Esophagus squamous epithelium (tissue), 5 donors: Measurements from ENCODE around the gene RAB1B. TPM values are rescaled to one million over a fixed set of nuclear protein-coding genes. Genes with fewer than 3 reads are reported as not detected.
"Not testable (repeated sequence)": the region's sequence is repeated elsewhere in the genome, so short reads cannot be mapped to it uniquely, and the experiment has no call there.

Experiments
- DNase-seq: peaks from one replicate; lab custom pipeline; 2025; lab: John Stamatoyannopoulos, UW
- H3K27ac ChIP-seq, 4 donors: fragments of 200-600 bp; sonication (generic); one replicate each; pipeline ENCODE4 v1.5.1; 2016 to 2019; ENCODE audit warnings: mild to moderate bottlenecking in 1 of 4
- H3K27me3 ChIP-seq, 4 donors: fragments of 200-600 bp; sonication (generic); 1 replicate in 3 of 4; 2 replicates in 1 of 4; pipeline versions ENCODE4 v1.5.1 to v1.6.0; 2017 to 2021; ENCODE audit warnings: antibody characterized with exemption in 1 of 4
- H3K36me3 ChIP-seq, 3 donors: fragments of 200-600 bp; sonication (generic); one replicate each; pipeline ENCODE4 v1.5.1; 2016 to 2019
- H3K4me1 ChIP-seq, 3 donors: fragments of 200-600 bp; sonication (generic); one replicate each; pipeline ENCODE4 v1.5.1; 2017 to 2019
- H3K4me3 ChIP-seq, 4 donors: fragments of 200-600 bp; sonication (generic); 1 replicate in 3 of 4; 2 replicates in 1 of 4; pipeline ENCODE4 v1.5.1; 2016 to 2019; ENCODE audit warnings: mild to moderate bottlenecking in 2 of 4, moderate library complexity in 1 of 4
- H3K9me3 ChIP-seq, 3 donors: fragments of 200-600 bp; sonication (generic); one replicate each; pipeline ENCODE4 v1.5.1; 2016 to 2019
- CTCF ChIP-seq, 6 experiments: fragments of 450-650 bp in 4 of 6; fragments of 200-600 bp in 2 of 6; sonication (generic) in 2 of 6; IDR thresholded peaks; one replicate each; pipeline ENCODE4 v1.5.1; 2016 to 2019; ENCODE audit warnings: antibody characterized with exemption in 6 of 6, mild to moderate bottlenecking in 4 of 6, moderate library complexity in 4 of 6
- POLR2A ChIP-seq, 4 donors: fragments of 450-650 bp; IDR thresholded peaks; one replicate each; pipeline ENCODE4 v1.6.1; 2017; ENCODE audit warnings: antibody characterized with exemption in 4 of 4, mild to moderate bottlenecking in 4 of 4, moderate library complexity in 3 of 4
- WGBS, 2 donors: methylation state at CpG; one replicate each; pipeline ENCODE4 v1.1.5; 2018; 5-methylcytosine and 5-hydroxymethylcytosine counted together
- intact Hi-C: fragments of 100-400 bp; cut with DNase I; formaldehyde crosslinking; loops from one replicate; pipeline ENCODE4 v1.15.0; 2022
- total RNA-seq, 4 donors: library from RNA; depleted of rRNA; stranded (reverse); fragments of >200 nt; gene quantifications; one replicate each; pipeline ENCODE4 v1.1.0, GENCODE V29; 2016
- donor health status: DM: yes; HTN: yes; CAD: no.

The RAB1B gene
- total RNA-seq, 4 donors from 2014 or later, result 83.7 to 148 (median 110) TPM

GRCh38 chr11:66317322-66317722 lies 48.9 kb downstream of the RAB1B start:
- H3K4me1 ChIP-seq, result peaks cover 44 to 77% (median 56%) of the 10 kb centered on the region in 3 donors
- intact Hi-C loops, result no loop called here
- H3K36me3 ChIP-seq, result no peaks in the 10 kb centered on the region
- peaks cover 0 to 32% (median 0%) of the 10 kb centered on the region in 4 donors for H3K27me3 ChIP-seq
- WGBS, 2 donors, result 42 to 80% methylated on average over 1 to 11 of the region's 14 CpGs
- H3K9me3 ChIP-seq, result no peaks in the 10 kb centered on the region
- TF ChIP-seq CTCF (IDR thresholded peaks at IDR 0.05) (no peak), POLR2A (IDR thresholded peaks at IDR 0.05) (no peak)
- H3K27ac ChIP-seq, result peak overlapping the region; percentile 61 to 92 (median 84)
- DNase-seq, result no peak
- H3K4me3 ChIP-seq, result peak overlapping the region in 3 of 4 donors; percentile 56 to 68 (median 63)

GRCh38 chr11:66317723-66318599 lies 49.5 kb downstream of the RAB1B start:
- 15 to 18% methylated on average over 4 of the region's 16 CpGs for WGBS, 2 donors

GRCh38 chr11:66318600-66318970 lies 50.1 kb downstream of the RAB1B start:
- no peak for DNase-seq
- Histone ChIP-seq H3K9me3 (no peaks in the 10 kb centered on the region), H3K36me3 (no peaks in the 10 kb centered on the region), H3K27me3 (peaks cover 0 to 32% (median 0%) of the 10 kb centered on the region in 4 donors), H3K4me3 (no peak overlapping the region), H3K4me1 (peaks cover 37 to 65% (median 49%) of the 10 kb centered on the region in 3 donors), H3K27ac (peak overlapping the region; percentile 61 to 92 (median 84))
- TF ChIP-seq POLR2A (IDR thresholded peaks at IDR 0.05), result no peak
- TF ChIP-seq CTCF (IDR thresholded peaks at IDR 0.05), result no peak
- intact Hi-C loops, result no loop called here
- 50 to 82% methylated on average over 2 of the region's 3 CpGs for WGBS, 2 donors

More at GRCh38 chr11:66317723-66318599, 49.5 kb downstream of the RAB1B start:
- intact Hi-C loops, result no loop called here
- H3K4me1 ChIP-seq, result peaks cover 43 to 71% (median 55%) of the 10 kb centered on the region in 3 donors
- no peak for TF ChIP-seq POLR2A (IDR thresholded peaks at IDR 0.05)
- no peak for TF ChIP-seq CTCF (IDR thresholded peaks at IDR 0.05)
- no peaks in the 10 kb centered on the region for H3K36me3 ChIP-seq
- no peak for DNase-seq
- no peaks in the 10 kb centered on the region for H3K9me3 ChIP-seq
- H3K27me3 ChIP-seq, result peaks cover 0 to 32% (median 0%) of the 10 kb centered on the region in 4 donors
- H3K27ac ChIP-seq, result peak overlapping the region; percentile 61 to 92 (median 84)
- H3K4me3 ChIP-seq, result no peak overlapping the region

GRCh38 chr11:66320289-66320688 lies 51.9 kb downstream of the RAB1B start:
- Histone ChIP-seq H3K27me3 (peaks cover 0 to 21% (median 0%) of the 10 kb centered on the region in 4 donors), H3K4me1 (peaks cover 35 to 58% (median 38%) of the 10 kb centered on the region in 3 donors)
- DNase-seq, intact Hi-C loops, H3K27ac ChIP-seq, H3K9me3 ChIP-seq, H3K36me3 ChIP-seq, H3K4me3 ChIP-seq: not testable (repeated sequence)
- WGBS, 2 donors, result 81 to 97% methylated on average over 2 of the region's 2 CpGs

- intact Hi-C loops, H3K4me3 ChIP-seq, H3K36me3 ChIP-seq, H3K27ac ChIP-seq, H3K9me3 ChIP-seq, DNase-seq: not testable (repeated sequence)
- H3K4me1 ChIP-seq, result peaks cover 35 to 60% (median 38%) of the 10 kb centered on the region in 3 donors
- peaks cover 0 to 16% (median 0%) of the 10 kb centered on the region in 4 donors for H3K27me3 ChIP-seq
- WGBS, 2 donors, result 90 to 91% methylated on average over 6 of the region's 6 CpGs
These were observed 52.3 kb downstream of the RAB1B start for GRCh38 chr11:66320748-66321147.

GRCh38 chr11:66321606-66322005 lies 53.2 kb downstream of the RAB1B start:
- no peak for DNase-seq
- Histone ChIP-seq H3K27me3 (peaks cover 0 to 8% (median 0%) of the 10 kb centered on the region in 4 donors), H3K36me3 (no peaks in the 10 kb centered on the region), H3K4me1 (peaks cover 33 to 60% (median 38%) of the 10 kb centered on the region in 3 donors), H3K27ac (peak overlapping the region in 1 of 4 donors; percentile 65), H3K4me3 (no peak overlapping the region), H3K9me3 (no peaks in the 10 kb centered on the region)
- intact Hi-C loops, result no loop called here
- WGBS, 2 donors, result 79 to 96% methylated on average over 2 of the region's 4 CpGs
- TF ChIP-seq POLR2A (IDR thresholded peaks at IDR 0.05) (no peak), CTCF (IDR thresholded peaks at IDR 0.05) (no peak)
